HepG2 (cell line): ENCODE data around the gene GNGT2. TPM values are rescaled to one million over a fixed set of nuclear protein-coding genes. Genes with fewer than 3 reads are reported as not detected.
A peak's percentile ranks its signal among the peaks of the same experiment; 100 is the strongest.

Experiments used
- ATAC-seq: fragments of 200-7000 bp; cut with Tn5 transposase; 3 replicates; pipeline ENCODE4 v1.9.1; 2020; ENCODE audit warnings: mild to moderate bottlenecking, moderate library complexity
- BruUV-seq: library from RNA; stranded (reverse); fragments of 400-500 nt; replicated peaks from 2 replicates; lab custom pipeline; 2021; lab: Mats Ljungman, UMichigan
- CTCF ChIA-PET: fragments of 300-600 bp; formaldehyde crosslinking; extraction: SDS; loops from one replicate; lab custom pipeline; 2021; ENCODE audit warnings: low total read pairs, inconsistent platforms, low intra/inter-chr PET ratio; lab: Yijun Ruan, JAX
- POLR2A ChIA-PET: fragments of 350-600 bp; sonication (Branson Sonifier 250); formaldehyde crosslinking; loops from one replicate; lab custom pipeline; 2020; ENCODE audit warnings: antibody characterized with exemption, inconsistent platforms; lab: Yijun Ruan, JAX
- DNase-seq: peaks from one replicate; pipeline ENCODE4 v3.0.0-alpha.2; 2015; ENCODE audit warnings: low spot score
- FAIRE-seq: peaks from 3 replicates; lab custom pipeline; 2011; peaks lifted over from hg19 to GRCh38; lab: Jason Lieb, UNC
- H2AFZ ChIP-seq: one replicate; pipeline ENCODE4 v1.6.1; 2011; ENCODE audit warnings: low read length, inconsistent platforms
- H3K27ac ChIP-seq: fragments of 300-600 bp; 3 replicates; pipeline ENCODE4 v1.8.0; 2011; ENCODE audit warnings: mixed run types, mild to moderate bottlenecking, mixed read lengths, low read length, inconsistent platforms; ENCODE audit not compliant: insufficient read depth; ENCODE audit errors: extremely low read length
- H3K27me3 ChIP-seq, 2 experiments: fragments of 200-600 bp in 1 of 2; 2 replicates in 1 of 2; 3 replicates in 1 of 2; pipeline versions ENCODE4 v1.6.0 to v1.8.0; 2011; ENCODE audit warnings: low read length in 2 of 2, mild to moderate bottlenecking in 2 of 2, moderate library complexity in 2 of 2, inconsistent platforms in 1 of 2; ENCODE audit not compliant: insufficient read depth in 2 of 2, control insufficient read depth in 1 of 2
- H3K36me3 ChIP-seq, 2 experiments: fragments of 200-600 bp in 1 of 2; replicated peaks in 1 of 2; 2 replicates in 1 of 2; 3 replicates in 1 of 2; pipeline versions ENCODE4 v1.5.1 to v1.8.0; 2011; ENCODE audit warnings: low read length in 2 of 2, inconsistent platforms in 1 of 2; ENCODE audit not compliant: insufficient read depth in 2 of 2, control insufficient read depth in 1 of 2
- H3K4me1 ChIP-seq: 2 replicates; pipeline ENCODE4 v1.5.1; 2012; ENCODE audit warnings: low read length, inconsistent platforms; ENCODE audit not compliant: insufficient read depth
- H3K4me2 ChIP-seq: 2 replicates; pipeline ENCODE4 v1.6.0; 2011; ENCODE audit warnings: low read depth, low read length, inconsistent platforms
- H3K4me3 ChIP-seq, 3 experiments: fragments of 200-600 bp in 1 of 3; sonication (generic), shearing (Covaris generic) in 1 of 3; replicated peaks in 1 of 3; 2 replicates each; pipeline ENCODE4 v1.5.1; 2011 to 2016; ENCODE audit warnings: low read length in 3 of 3, inconsistent platforms in 2 of 3, low read depth in 2 of 3, mild to moderate bottlenecking in 2 of 3, control low read depth in 1 of 3, mixed read lengths in 1 of 3; ENCODE audit not compliant: insufficient read depth in 1 of 3
- H3K79me2 ChIP-seq: one replicate; pipeline ENCODE4 v1.6.1; 2011; ENCODE audit warnings: low read length, inconsistent platforms; ENCODE audit not compliant: insufficient read depth
- H3K9ac ChIP-seq: 2 replicates; pipeline ENCODE4 v1.6.0; 2011; ENCODE audit warnings: mild to moderate bottlenecking, low read depth, low read length, inconsistent platforms; ENCODE audit not compliant: insufficient read depth
- H3K9me3 ChIP-seq: 2 replicates; pipeline ENCODE4 v1.5.1; 2012; ENCODE audit warnings: mild to moderate bottlenecking, low read length
- H4K20me1 ChIP-seq: 2 replicates; pipeline ENCODE4 v1.6.0; 2011; ENCODE audit warnings: inconsistent platforms, mild to moderate bottlenecking, low read length, moderate library complexity; ENCODE audit not compliant: insufficient read depth
- CCAR2 ChIP-seq: fragments of 200-400 bp; formaldehyde crosslinking; optimal IDR thresholded peaks from 2 replicates; pipeline ENCODE3; 2018; ENCODE audit warnings: low read depth, mild to moderate bottlenecking, low read length, moderate library complexity
- JUN ChIP-seq: sonication (generic); formaldehyde crosslinking; IDR thresholded peaks from 2 replicates; pipeline ENCODE4 v1.4.0; 2020; ENCODE audit warnings: mild to moderate bottlenecking, missing genetic modification reagents
- KLF13 ChIP-seq: sonication (generic); formaldehyde crosslinking; IDR thresholded peaks from 2 replicates; pipeline ENCODE4 v1.4.0; 2020; ENCODE audit warnings: mild to moderate bottlenecking, missing genetic modification reagents
- RELA ChIP-seq: sonication (generic); formaldehyde crosslinking; IDR thresholded peaks from 2 replicates; pipeline ENCODE4 v1.4.0; 2020; ENCODE audit warnings: missing genetic modification reagents
- REXO4 ChIP-seq: sonication (generic); formaldehyde crosslinking; IDR thresholded peaks from 2 replicates; pipeline ENCODE4 v1.8.0; 2022; ENCODE audit warnings: missing genetic modification reagents, mild to moderate bottlenecking, borderline replicate concordance
- SALL1 ChIP-seq: sonication (generic); formaldehyde crosslinking; IDR thresholded peaks from 2 replicates; pipeline ENCODE4 v1.8.0; 2022; ENCODE audit warnings: mild to moderate bottlenecking, missing genetic modification reagents
- SMARCC2 ChIP-seq: fragments of 450-650 bp; IDR thresholded peaks from 2 replicates; pipeline ENCODE4 v1.6.1; 2017; ENCODE audit warnings: antibody characterized with exemption, mild to moderate bottlenecking
- ZBTB7B ChIP-seq: sonication (generic); formaldehyde crosslinking; IDR thresholded peaks from 2 replicates; pipeline ENCODE4 v1.4.0; 2020; ENCODE audit warnings: missing genetic modification reagents
- ZNF501 ChIP-seq: sonication (generic); formaldehyde crosslinking; IDR thresholded peaks from 2 replicates; pipeline ENCODE4 v1.5.1; 2020; ENCODE audit warnings: mild to moderate bottlenecking, moderate library complexity, missing genetic modification reagents
- WGBS: methylation state at CpG from one replicate; pipeline ENCODE4 v1.1.6; 2017; ENCODE audit warnings: low lambda C conversion rate; 5-methylcytosine and 5-hydroxymethylcytosine counted together
- in situ Hi-C: cut with HindIII; loops from 2 replicates; pipeline ENCODE4 v1.10.0; 2017; ENCODE audit warnings: low pct_unique_long_range_greater_than_20kb; ENCODE audit not compliant: extremely low pct_ligation_motif_present
- intact Hi-C: fragments of 100-400 bp; cut with micrococcal nuclease; formaldehyde crosslinking; loops from one replicate; pipeline ENCODE4 v1.10.0; 2022; ENCODE audit not compliant: unreplicated experiment
- polyA plus RNA-seq, 8 experiments: library from polyadenylated mRNA; depleted of rRNA in 3 of 8; stranded (reverse) in 7 of 8; unstranded in 1 of 8; fragments of >200 nt; fragmentation: Illumina TruSeq in 4 of 8; extraction: Trizol in 4 of 8; gene quantifications; 2 replicates each; pipeline versions ENCODE4 v1.2.1 to v1.2.3, GENCODE V29; 2011 to 2016; ENCODE audit warnings: low read depth in 4 of 8, missing spikeins in 1 of 8, mixed read lengths in 1 of 8; ENCODE audit not compliant: insufficient read depth in 1 of 8
- total RNA-seq, 5 experiments: library from RNA; depleted of rRNA; stranded (reverse); fragments of >200 nt; fragmentation: Illumina TruSeq; extraction: Trizol; gene quantifications; 2 replicates each; pipeline ENCODE4 v1.2.3, GENCODE V29; 2016; ENCODE audit warnings: low read depth in 1 of 5
- TF ChIP-seq, protein P1 (sequence below): sonication (generic); formaldehyde crosslinking; IDR thresholded peaks from 2 replicates; pipeline ENCODE4 v1.4.0; 2020; ENCODE audit warnings: missing genetic modification reagents, borderline replicate concordance
- TF ChIP-seq, protein P2 (sequence below): sonication (generic); formaldehyde crosslinking; IDR thresholded peaks from 2 replicates; pipeline ENCODE4 v1.4.0; 2020; ENCODE audit warnings: mild to moderate bottlenecking, missing genetic modification reagents
- TF ChIP-seq, protein P3 (sequence below): sonication (generic); formaldehyde crosslinking; IDR thresholded peaks from 2 replicates; pipeline ENCODE4 v1.5.0; 2020; ENCODE audit warnings: missing genetic modification reagents

Gene GNGT2
- total and polyA plus RNA-seq, 2 of the 13 experiments (the other 11 are each of a cell fraction or from before 2014, with no cell fraction given), result not detected

DNA sequence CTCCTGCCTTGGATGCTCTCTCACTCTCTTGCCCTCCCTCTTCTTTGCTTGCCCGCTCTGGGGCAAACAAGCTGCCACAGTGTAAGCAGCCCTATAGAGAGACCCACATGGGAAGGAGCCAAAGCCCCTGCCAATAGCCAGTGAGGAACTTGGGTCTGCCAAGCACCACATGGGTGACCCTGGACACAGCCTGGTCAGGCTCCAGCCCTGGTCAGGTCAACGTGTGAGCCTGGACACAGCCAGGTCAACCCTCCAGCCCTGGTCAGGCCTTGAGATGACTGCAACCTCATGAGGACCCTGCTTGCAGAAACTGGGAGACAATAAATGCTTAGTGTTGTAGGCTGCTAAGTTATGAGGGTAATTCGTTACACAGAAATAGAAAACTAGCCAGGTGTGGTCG, 34.5 kb upstream of the GNGT2 start:
- ChIA-PET CTCF (no interaction called here), POLR2A (no interaction called here)
- FAIRE-seq (no peak), DNase-seq (no peak), ATAC-seq (peak; percentile 59)
- intact Hi-C loops (no loop called here), in situ Hi-C loops (no loop called here)
- H3K4me1 ChIP-seq, result no peaks in the 10 kb centered on the region
- H3K27me3 ChIP-seq, result peaks cover 1 to 26% of the 10 kb centered on the region in 2 experiments; a peak in 4 of 5 replicates
- H4K20me1 ChIP-seq, result no peaks in the 10 kb centered on the region
- H3K4me3 ChIP-seq, result no peak overlapping the region
- no peak overlapping the region for H3K4me2 ChIP-seq
- WGBS, result 85% methylated on average over 3 of the region's 4 CpGs
- H2AFZ ChIP-seq, result no peak overlapping the region
- no peak overlapping the region for H3K9ac ChIP-seq
- no peak overlapping the region for H3K27ac ChIP-seq
- H3K36me3 ChIP-seq, result no peaks in the 10 kb centered on the region
- H3K79me2 ChIP-seq, result no peaks in the 10 kb centered on the region
- TF ChIP-seq RELA (no peak), ZNF501 (CRISPR knock-in tag) (no peak), JUN (CRISPR knock-in tag) (no peak), CCAR2 (no peak), REXO4 (CRISPR knock-in tag) (no peak), KLF13 (CRISPR knock-in tag) (no peak), SMARCC2 (no peak), SALL1 (CRISPR knock-in tag) (no peak), ZBTB7B (no peak)
- TF ChIP-seq, protein P1, sequence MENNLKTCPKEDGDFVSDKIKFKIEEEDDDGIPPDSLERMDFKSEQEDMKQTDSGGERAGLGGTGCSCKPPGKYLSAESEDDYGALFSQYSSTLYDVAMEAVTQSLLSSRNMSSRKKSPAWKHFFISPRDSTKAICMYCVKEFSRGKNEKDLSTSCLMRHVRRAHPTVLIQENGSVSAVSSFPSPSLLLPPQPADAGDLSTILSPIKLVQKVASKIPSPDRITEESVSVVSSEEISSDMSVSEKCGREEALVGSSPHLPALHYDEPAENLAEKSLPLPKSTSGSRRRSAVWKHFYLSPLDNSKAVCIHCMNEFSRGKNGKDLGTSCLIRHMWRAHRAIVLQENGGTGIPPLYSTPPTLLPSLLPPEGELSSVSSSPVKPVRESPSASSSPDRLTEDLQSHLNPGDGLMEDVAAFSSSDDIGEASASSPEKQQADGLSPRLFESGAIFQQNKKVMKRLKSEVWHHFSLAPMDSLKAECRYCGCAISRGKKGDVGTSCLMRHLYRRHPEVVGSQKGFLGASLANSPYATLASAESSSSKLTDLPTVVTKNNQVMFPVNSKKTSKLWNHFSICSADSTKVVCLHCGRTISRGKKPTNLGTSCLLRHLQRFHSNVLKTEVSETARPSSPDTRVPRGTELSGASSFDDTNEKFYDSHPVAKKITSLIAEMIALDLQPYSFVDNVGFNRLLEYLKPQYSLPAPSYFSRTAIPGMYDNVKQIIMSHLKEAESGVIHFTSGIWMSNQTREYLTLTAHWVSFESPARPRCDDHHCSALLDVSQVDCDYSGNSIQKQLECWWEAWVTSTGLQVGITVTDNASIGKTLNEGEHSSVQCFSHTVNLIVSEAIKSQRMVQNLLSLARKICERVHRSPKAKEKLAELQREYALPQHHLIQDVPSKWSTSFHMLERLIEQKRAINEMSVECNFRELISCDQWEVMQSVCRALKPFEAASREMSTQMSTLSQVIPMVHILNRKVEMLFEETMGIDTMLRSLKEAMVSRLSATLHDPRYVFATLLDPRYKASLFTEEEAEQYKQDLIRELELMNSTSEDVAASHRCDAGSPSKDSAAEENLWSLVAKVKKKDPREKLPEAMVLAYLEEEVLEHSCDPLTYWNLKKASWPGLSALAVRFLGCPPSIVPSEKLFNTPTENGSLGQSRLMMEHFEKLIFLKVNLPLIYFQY (CRISPR knock-in tag), result no peak
- TF ChIP-seq, protein P2, sequence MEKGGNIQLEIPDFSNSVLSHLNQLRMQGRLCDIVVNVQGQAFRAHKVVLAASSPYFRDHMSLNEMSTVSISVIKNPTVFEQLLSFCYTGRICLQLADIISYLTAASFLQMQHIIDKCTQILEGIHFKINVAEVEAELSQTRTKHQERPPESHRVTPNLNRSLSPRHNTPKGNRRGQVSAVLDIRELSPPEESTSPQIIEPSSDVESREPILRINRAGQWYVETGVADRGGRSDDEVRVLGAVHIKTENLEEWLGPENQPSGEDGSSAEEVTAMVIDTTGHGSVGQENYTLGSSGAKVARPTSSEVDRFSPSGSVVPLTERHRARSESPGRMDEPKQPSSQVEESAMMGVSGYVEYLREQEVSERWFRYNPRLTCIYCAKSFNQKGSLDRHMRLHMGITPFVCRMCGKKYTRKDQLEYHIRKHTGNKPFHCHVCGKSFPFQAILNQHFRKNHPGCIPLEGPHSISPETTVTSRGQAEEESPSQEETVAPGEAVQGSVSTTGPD (CRISPR knock-in tag), result no peak
- TF ChIP-seq, protein P3, sequence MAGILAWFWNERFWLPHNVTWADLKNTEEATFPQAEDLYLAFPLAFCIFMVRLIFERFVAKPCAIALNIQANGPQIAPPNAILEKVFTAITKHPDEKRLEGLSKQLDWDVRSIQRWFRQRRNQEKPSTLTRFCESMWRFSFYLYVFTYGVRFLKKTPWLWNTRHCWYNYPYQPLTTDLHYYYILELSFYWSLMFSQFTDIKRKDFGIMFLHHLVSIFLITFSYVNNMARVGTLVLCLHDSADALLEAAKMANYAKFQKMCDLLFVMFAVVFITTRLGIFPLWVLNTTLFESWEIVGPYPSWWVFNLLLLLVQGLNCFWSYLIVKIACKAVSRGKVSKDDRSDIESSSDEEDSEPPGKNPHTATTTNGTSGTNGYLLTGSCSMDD, result no peak
- H3K9me3 ChIP-seq, result no peaks in the 10 kb centered on the region
- no TSS peak for BruUV-seq
